H1 (cell line): Measurements from ENCODE around the gene ERC1. TPM values are rescaled to one million over a fixed set of nuclear protein-coding genes. Genes with fewer than 3 reads are reported as not detected.

Experiments
- CTCF ChIA-PET: fragments of 300-600 bp; sonication (Branson Sonifier 250); formaldehyde crosslinking; loops from one replicate; lab custom pipeline; 2021; ENCODE audit not compliant: partially characterized antibody; lab: Charles Lee
- POLR2A ChIA-PET: fragments of 300-600 bp; sonication (Branson Sonifier 250); formaldehyde crosslinking; loops from one replicate; lab custom pipeline; 2021; ENCODE audit warnings: inconsistent platforms; ENCODE audit not compliant: partially characterized antibody; lab: Charles Lee
- DNase-seq, 2 experiments: peaks; one replicate each; pipeline versions ENCODE4 v3.0.0 to v3.0.0-alpha.2; 2010 to 2022; ENCODE audit warnings: low spot score in 2 of 2, low read depth in 1 of 2, mixed read lengths in 1 of 2
- FAIRE-seq: peaks from 2 replicates; lab custom pipeline; 2011; peaks lifted over from hg19 to GRCh38; lab: Jason Lieb, UNC
- H2AFZ ChIP-seq: 2 replicates; pipeline ENCODE4 v1.8.1; 2012; ENCODE audit warnings: low read length, inconsistent platforms
- H2AK5ac ChIP-seq: 2 replicates; pipeline ENCODE4 v1.6.1; 2013; ENCODE audit warnings: low read depth, low read length
- H2BK120ac ChIP-seq: replicated peaks from 2 replicates; pipeline ENCODE3; 2013; ENCODE audit warnings: low read depth, low read length, inconsistent platforms
- H2BK12ac ChIP-seq: 2 replicates; pipeline ENCODE4 v1.6.1; 2013; ENCODE audit warnings: low read depth, low read length
- H2BK15ac ChIP-seq: 2 replicates; pipeline ENCODE4 v1.6.1; 2013; ENCODE audit warnings: low read length
- H2BK20ac ChIP-seq: 2 replicates; pipeline ENCODE4 v1.6.1; 2013; ENCODE audit warnings: low read length
- H2BK5ac ChIP-seq: 2 replicates; pipeline ENCODE4 v1.6.1; 2013; ENCODE audit warnings: low read depth, low read length
- H3K14ac ChIP-seq: 2 replicates; pipeline ENCODE4 v1.6.1; 2013; ENCODE audit warnings: inconsistent platforms; ENCODE audit not compliant: insufficient read length
- H3K18ac ChIP-seq: 2 replicates; pipeline ENCODE4 v1.6.1; 2013; ENCODE audit warnings: low read length; ENCODE audit errors: extremely low read depth
- H3K23ac ChIP-seq: 2 replicates; pipeline ENCODE4 v1.6.1; 2013; ENCODE audit warnings: inconsistent platforms; ENCODE audit not compliant: insufficient read length
- H3K23me2 ChIP-seq: 2 replicates; pipeline ENCODE4 v1.6.1; 2013; ENCODE audit warnings: low read depth, low read length
- H3K27ac ChIP-seq: 2 replicates; pipeline ENCODE4 v1.6.1; 2011; ENCODE audit warnings: low read depth, low read length, inconsistent platforms
- H3K27me3 ChIP-seq, 4 experiments: replicated peaks in 1 of 4; 1 replicate in 1 of 4; 2 replicates in 3 of 4; pipeline versions ENCODE4 v1.6.1 to v1.8.1; 2011 to 2013; ENCODE audit warnings: low read length in 3 of 4, mild to moderate bottlenecking in 3 of 4, inconsistent platforms in 2 of 4, mixed read lengths in 2 of 4, moderate library complexity in 1 of 4; ENCODE audit not compliant: control insufficient read depth in 3 of 4, insufficient read depth in 3 of 4; ENCODE audit errors: extremely low read depth in 1 of 4
- H3K36me3 ChIP-seq, 4 experiments: 2 replicates each; pipeline versions ENCODE4 v1.6.1 to v1.8.1; 2011 to 2013; ENCODE audit warnings: mild to moderate bottlenecking in 4 of 4, low read length in 3 of 4, moderate library complexity in 2 of 4, control low read depth in 1 of 4, inconsistent platforms in 1 of 4; ENCODE audit not compliant: insufficient read depth in 4 of 4, control insufficient read depth in 2 of 4
- H3K4ac ChIP-seq: replicated peaks from 2 replicates; pipeline ENCODE3; 2013; ENCODE audit warnings: low read length, low read depth, mixed read lengths, inconsistent platforms; ENCODE audit not compliant: insufficient read length
- H3K4me1 ChIP-seq, 4 experiments: replicated peaks in 1 of 4; 1 replicate in 1 of 4; 2 replicates in 3 of 4; pipeline versions ENCODE4 v1.6.1 to v1.8.1; 2011 to 2013; ENCODE audit warnings: low read length in 3 of 4, inconsistent platforms in 2 of 4, mixed read lengths in 1 of 4; ENCODE audit not compliant: insufficient read depth in 4 of 4, control insufficient read depth in 3 of 4
- H3K4me2 ChIP-seq, 2 experiments: 2 replicates each; pipeline versions ENCODE4 v1.6.1 to v1.8.1; 2011 to 2013; ENCODE audit warnings: low read depth in 2 of 2, low read length in 2 of 2, control low read depth in 1 of 2, inconsistent platforms in 1 of 2, mild to moderate bottlenecking in 1 of 2; ENCODE audit not compliant: insufficient read depth in 1 of 2
- H3K4me3 ChIP-seq, 4 experiments: fragments of 200-600, 300-600 bp in 1 of 4; sonication (generic), shearing (Covaris generic), sonication (Bioruptor Twin) in 1 of 4; 2 replicates each; pipeline versions ENCODE4 v1.5.1 to v1.8.1; 2011 to 2016; ENCODE audit warnings: low read length in 4 of 4, low read depth in 3 of 4, control low read depth in 2 of 4, inconsistent platforms in 2 of 4, mild to moderate bottlenecking in 2 of 4, mixed read lengths in 1 of 4, moderate library complexity in 1 of 4; ENCODE audit not compliant: insufficient read depth in 2 of 4; ENCODE audit errors: extremely low read depth in 1 of 4
- H3K56ac ChIP-seq: replicated peaks from 2 replicates; pipeline ENCODE3; 2013; ENCODE audit warnings: low read depth, mild to moderate bottlenecking, mixed read lengths, low read length, inconsistent platforms; ENCODE audit not compliant: insufficient read length
- H3K79me1 ChIP-seq: 2 replicates; pipeline ENCODE4 v1.6.1; 2013; ENCODE audit warnings: low read depth, low read length, control low read depth
- H3K79me2 ChIP-seq, 2 experiments: 2 replicates each; pipeline versions ENCODE4 v1.6.1 to v1.8.1; 2012 to 2013; ENCODE audit warnings: low read length in 2 of 2, mild to moderate bottlenecking in 2 of 2, inconsistent platforms in 1 of 2; ENCODE audit not compliant: insufficient read depth in 2 of 2, control insufficient read depth in 1 of 2
- H3K9ac ChIP-seq, 4 experiments: replicated peaks in 1 of 4; 1 replicate in 1 of 4; 2 replicates in 3 of 4; pipeline versions ENCODE4 v1.6.1 to v1.8.1; 2011 to 2013; ENCODE audit warnings: low read depth in 3 of 4, low read length in 3 of 4, control low read depth in 2 of 4, mild to moderate bottlenecking in 2 of 4, moderate library complexity in 2 of 4, inconsistent platforms in 1 of 4; ENCODE audit errors: extremely low read depth in 1 of 4
- H3K9me3 ChIP-seq, 2 experiments: 2 replicates each; pipeline versions ENCODE4 v1.6.1 to v1.8.1; 2012 to 2013; ENCODE audit warnings: mild to moderate bottlenecking in 2 of 2, moderate library complexity in 2 of 2, control low read depth in 1 of 2, inconsistent platforms in 1 of 2, low read depth in 1 of 2, low read length in 1 of 2, mixed read lengths in 1 of 2; ENCODE audit not compliant: insufficient read depth in 2 of 2
- H4K20me1 ChIP-seq, 2 experiments: replicated peaks in 1 of 2; 2 replicates each; pipeline versions ENCODE3 to v1.8.1; 2011 to 2013; ENCODE audit warnings: inconsistent platforms in 2 of 2, low read length in 2 of 2, mild to moderate bottlenecking in 1 of 2; ENCODE audit not compliant: insufficient read depth in 2 of 2, control insufficient read depth in 1 of 2
- H4K5ac ChIP-seq: 2 replicates; pipeline ENCODE4 v1.6.1; 2013; ENCODE audit warnings: low read length, low read depth, mixed read lengths, inconsistent platforms; ENCODE audit not compliant: insufficient read length
- H4K8ac ChIP-seq: 2 replicates; pipeline ENCODE4 v1.8.0; 2013; ENCODE audit warnings: mild to moderate bottlenecking, moderate library complexity, low read length, inconsistent platforms; ENCODE audit not compliant: insufficient read depth; ENCODE audit errors: extremely low read depth
- H4K91ac ChIP-seq: replicated peaks from 2 replicates; pipeline ENCODE3; 2013; ENCODE audit warnings: low read length, mixed read lengths, inconsistent platforms; ENCODE audit not compliant: insufficient read length
- ASH2L ChIP-seq: fragments of 200-600, 300-600 bp; sonication (generic); IDR thresholded peaks from one replicate; pipeline ENCODE4 v1.7.1; 2017; ENCODE audit warnings: low read length
- BACH1 ChIP-seq: IDR thresholded peaks from 2 replicates; pipeline ENCODE4 v1.6.1; 2012; ENCODE audit warnings: low read length, improper control_type of control experiment
- BCL11A ChIP-seq, 2 experiments: IDR thresholded peaks; one replicate each; pipeline ENCODE4 v1.6.1; 2011; ENCODE audit warnings: low read depth in 2 of 2, low read length in 2 of 2, mild to moderate bottlenecking in 2 of 2
- GABPA ChIP-seq: IDR thresholded peaks from 2 replicates; pipeline ENCODE4 v1.6.1; 2011; ENCODE audit warnings: mild to moderate bottlenecking, low read length, moderate library complexity, borderline replicate concordance; ENCODE audit not compliant: insufficient read depth
- JUN ChIP-seq: IDR thresholded peaks from 2 replicates; pipeline ENCODE4 v1.6.1; 2011; ENCODE audit warnings: low read depth, mild to moderate bottlenecking, improper control_type of control experiment, low read length
- KDM5A ChIP-seq: fragments of 200-600 bp; IDR thresholded peaks from 2 replicates; pipeline ENCODE4 v1.7.1; 2012; ENCODE audit warnings: mild to moderate bottlenecking, low read length, inconsistent platforms, mixed read lengths
- MAX ChIP-seq: IDR thresholded peaks from 2 replicates; pipeline ENCODE4 v1.6.1; 2012; ENCODE audit warnings: inconsistent platforms
- NANOG ChIP-seq: IDR thresholded peaks from 2 replicates; pipeline ENCODE4 v1.6.1; 2011; ENCODE audit warnings: low read length, low read depth, mild to moderate bottlenecking, inconsistent platforms; ENCODE audit not compliant: insufficient read depth, poor library complexity, severe bottlenecking
- PHF8 ChIP-seq: fragments of 200-600 bp; sonication (generic); conservative IDR thresholded peaks from 2 replicates; pipeline ENCODE4 v1.7.1; 2012; ENCODE audit warnings: low read depth, mild to moderate bottlenecking, inconsistent platforms, low read length, moderate library complexity
- POLR2AphosphoS5 ChIP-seq: IDR thresholded peaks from 2 replicates; pipeline ENCODE4 v1.6.1; 2011; ENCODE audit warnings: low read depth, low read length
- RAD21 ChIP-seq, 2 experiments: IDR thresholded peaks in 1 of 2; conservative IDR thresholded peaks in 1 of 2; 2 replicates each; pipeline ENCODE4 v1.6.1; 2011; ENCODE audit warnings: low read depth in 2 of 2, low read length in 2 of 2, improper control_type of control experiment in 1 of 2, inconsistent platforms in 1 of 2, mild to moderate bottlenecking in 1 of 2, moderate library complexity in 1 of 2
- SIN3A ChIP-seq, 2 experiments: IDR thresholded peaks in 1 of 2; conservative IDR thresholded peaks in 1 of 2; 2 replicates each; pipeline ENCODE4 v1.6.1; 2011 to 2012; ENCODE audit warnings: low read length in 2 of 2, improper control_type of control experiment in 1 of 2, low read depth in 1 of 2, mild to moderate bottlenecking in 1 of 2
- YY1 ChIP-seq: IDR thresholded peaks from 2 replicates; pipeline ENCODE4 v1.6.1; 2011; ENCODE audit warnings: low read depth, mild to moderate bottlenecking, low read length
- WGBS, 2 experiments: shearing (Covaris generic) in 1 of 2; methylation state at CpG; one replicate each; pipeline versions ENCODE4 v1.1.6 to v1.1.7; 2013 to 2015; ENCODE audit warnings: low lambda C conversion rate in 2 of 2, mixed read lengths in 2 of 2, inconsistent platforms in 1 of 2, low coverage in 1 of 2, missing lambda C conversion rate in 1 of 2; ENCODE audit not compliant: insufficient replicate concordance in 2 of 2, insufficient coverage in 1 of 2, insufficient read length in 1 of 2; ENCODE audit errors: extremely low coverage in 1 of 2, missing lambda C conversion rate in 1 of 2; 5-methylcytosine and 5-hydroxymethylcytosine counted together
- polyA plus RNA-seq, 7 experiments: library from polyadenylated mRNA; depleted of rRNA in 3 of 7; stranded (reverse) in 5 of 7; unstranded in 2 of 7; fragments of >200 nt in 5 of 7; fragments of 200-250 nt in 2 of 7; gene quantifications; 1 replicate in 5 of 7; 2 replicates in 1 of 7; 4 replicates in 1 of 7; pipeline versions ENCODE4 v1.2.1 to v1.2.3, GENCODE V29; 2011 to 2013; ENCODE audit warnings: missing spikeins in 2 of 7, mixed read lengths in 2 of 7
- total RNA-seq: library from RNA; stranded (reverse); fragmentation: NEBNext Ultra II Directional; extraction: Animal tissue kit (Norgen Biotek cat#: 25700); gene quantifications from 2 replicates; pipeline ENCODE4 v1.2.1, GENCODE V29; 2021

Gene ERC1
- total and polyA plus RNA-seq, 2 of the 8 experiments (the other 6 are each of a cell fraction or from before 2014, with no cell fraction given) = 7.8 to 45.7 TPM

DNA sequence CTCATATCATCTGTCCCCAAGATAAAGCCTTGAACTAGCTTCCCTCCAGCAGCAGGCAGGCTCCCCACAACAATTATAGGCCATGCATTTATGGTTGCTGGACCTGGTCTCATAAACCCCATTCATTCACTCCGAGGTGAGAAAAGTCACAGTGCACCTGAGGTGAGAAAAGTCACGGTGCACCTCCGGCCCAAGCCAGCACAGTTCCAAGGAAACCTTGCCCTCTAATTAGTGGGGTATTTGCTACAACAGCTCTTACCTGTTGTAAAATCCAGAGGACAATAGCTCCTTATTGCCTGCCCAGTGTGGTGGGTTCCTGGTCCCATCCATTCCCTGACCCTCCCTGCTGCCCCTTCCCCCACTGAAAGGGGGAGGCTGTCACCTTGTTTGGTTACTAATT lies 537.8 kb downstream of the ERC1 start:
- FAIRE-seq (no peak), DNase-seq (no peak)
- Histone ChIP-seq H3K27ac (no peak overlapping the region), H3K4me3 (no peak overlapping the region), H3K79me1 (no peaks in the 10 kb centered on the region), H2AFZ (no peak overlapping the region), H3K9me3 (no peaks in the 10 kb centered on the region), H3K4me2 (no peak overlapping the region; a peak in 1 of 4 replicates), H2BK120ac (no peak overlapping the region), H2BK5ac (no peak overlapping the region), H4K91ac (no peak overlapping the region), H3K23me2 (peaks cover 2% of the 10 kb centered on the region; the same call in 1 of the 2 replicates), H2BK15ac (no peak overlapping the region), H3K56ac (no peak overlapping the region), H2BK12ac (no peak overlapping the region), H3K14ac (no peak overlapping the region), H4K5ac (no peak overlapping the region), H4K20me1 (peaks cover 0 to 9% of the 10 kb centered on the region in 2 experiments), H3K27me3 (peaks cover 55 to 79% (median 67%) of the 10 kb centered on the region in 4 experiments), H3K23ac (no peak overlapping the region), H2BK20ac (no peak overlapping the region), H4K8ac (no peak overlapping the region), H3K4me1 (peaks cover 0 to 6% (median 6%) of the 10 kb centered on the region in 4 experiments; a peak in 5 of 7 replicates), H3K36me3 (no peaks in the 10 kb centered on the region; a peak in 1 of 8 replicates), H3K18ac (no peak overlapping the region), H3K9ac (no peak overlapping the region), H2AK5ac (no peak overlapping the region), H3K79me2 (no peaks in the 10 kb centered on the region; a peak in 1 of 4 replicates), H3K4ac (no peak overlapping the region)
- WGBS, 2 experiments = 92% methylated on average over 3 of the region's 3 CpGs; no CpG with 5 or more reads in 1 of the 2 experiments
- TF ChIP-seq BCL11A (IDR thresholded peaks at IDR 0.05; ENCODE audit: low read depth in 2 of 2, low read length in 2 of 2) (no peak), SIN3A (conservative IDR thresholded peaks at IDR 0.05 in 1 of 2, IDR thresholded peaks at IDR 0.05 in 1 of 2; ENCODE audit: low read depth in 1 of 2, low read length in 2 of 2) (no peak), YY1 (no peak), KDM5A (no peak), BACH1 (no peak), NANOG (no peak), RAD21 (IDR thresholded peaks at IDR 0.05 in 1 of 2, conservative IDR thresholded peaks at IDR 0.05 in 1 of 2; ENCODE audit: low read depth in 2 of 2, low read length in 2 of 2) (no peak), PHF8 (no peak), POLR2AphosphoS5 (no peak), GABPA (no peak), JUN (no peak), MAX (no peak), ASH2L (no peak)
- ChIA-PET CTCF (interaction anchor here (0.7 to 2.0 kb wide), 6 partner anchors 11 to 411 kb away, joined by 3 to 10 read pairs (median 5); no protein-coding TSS in a partner anchor), POLR2A (no interaction called here)
